Posterior cingulate gyrus (tissue), 11 donors: ENCODE data around the gene STOML1.
A peak's percentile ranks its signal among the peaks of the same experiment; 100 is the strongest.
"Not testable (repeated sequence)": the region's sequence is repeated elsewhere in the genome, so short reads cannot be mapped to it uniquely, and the experiment has no call there.

ENCODE experiments used
- DNase-seq, 10 donors: peaks; one replicate each; pipeline versions ENCODE4 v3.0.0 to v3.0.0-alpha.2; 2020 to 2021; ENCODE audit warnings: mixed read lengths in 3 of 10
- intact Hi-C: fragments of 100-400 bp; cut with DNase I; formaldehyde crosslinking; loops from one replicate; pipeline ENCODE4 v1.15.1; 2023

The STOML1 gene

GRCh38 chr15:73969151-73969759, 22.8 kb downstream of the STOML1 start:
- peak in 2 of 10 donors; percentile 16 to 32 for DNase-seq
- intact Hi-C loops = no loop called here

- no peak for DNase-seq
- intact Hi-C loops = no loop called here
Measured at GRCh38 chr15:73968461-73968860, 23.6 kb downstream of the STOML1 start.

- intact Hi-C loops = no loop called here
Measured at GRCh38 chr15:73965758-73966113, 26.4 kb downstream of the STOML1 start.

GRCh38 chr15:73965094-73965757, 26.9 kb downstream of the STOML1 start:
- peak in 2 of 10 donors; percentile 46 to 65 for DNase-seq

More at GRCh38 chr15:73965758-73966113, 26.4 kb downstream of the STOML1 start:
- DNase-seq = no peak

GRCh38 chr15:73964736-73965093, 27.4 kb downstream of the STOML1 start:
- intact Hi-C loops = loop anchor here (1.0 kb wide), 1 partner anchor 13 kb away; no protein-coding TSS in a partner anchor
- DNase-seq = peak in 9 of 10 donors; percentile 46 to 92 (median 71)

More at GRCh38 chr15:73965094-73965757, 26.9 kb downstream of the STOML1 start:
- intact Hi-C loops = no loop called here

GRCh38 chr15:73962433-73962832, 29.7 kb downstream of the STOML1 start:
- intact Hi-C loops = no loop called here
- DNase-seq = no peak

DNA sequence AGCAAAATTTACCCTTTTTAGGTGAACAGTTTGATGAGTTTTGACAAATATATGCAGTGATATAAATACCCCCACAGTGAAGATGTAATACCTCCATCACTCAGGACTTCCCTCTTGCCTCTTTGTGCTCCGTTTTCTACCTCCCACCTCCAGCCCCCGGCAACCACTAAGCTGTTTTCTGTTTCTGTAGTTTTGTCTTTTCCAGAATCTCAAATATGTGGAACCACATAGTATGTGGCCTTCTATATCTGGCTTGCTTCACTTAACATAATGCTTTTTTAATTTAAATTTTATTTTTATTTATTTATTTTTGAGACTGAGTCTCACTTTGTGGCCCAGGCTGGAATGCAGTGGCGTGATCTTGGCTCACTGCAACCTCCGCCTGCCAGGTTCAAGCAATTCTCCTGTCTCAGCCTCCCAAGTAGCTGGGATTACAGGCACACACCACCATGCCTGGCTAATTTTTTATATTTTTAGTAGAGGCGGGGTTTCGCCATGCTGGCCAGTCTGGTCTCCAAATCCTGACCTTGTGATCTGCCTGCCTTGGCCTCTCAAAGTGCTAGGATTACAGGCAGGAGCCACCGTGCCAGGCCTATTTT, 31.5 kb downstream of the STOML1 start:
- intact Hi-C loops = not testable (repeated sequence)
- peak in 2 of 10 donors; percentile 60 to 66 for DNase-seq

DNA sequence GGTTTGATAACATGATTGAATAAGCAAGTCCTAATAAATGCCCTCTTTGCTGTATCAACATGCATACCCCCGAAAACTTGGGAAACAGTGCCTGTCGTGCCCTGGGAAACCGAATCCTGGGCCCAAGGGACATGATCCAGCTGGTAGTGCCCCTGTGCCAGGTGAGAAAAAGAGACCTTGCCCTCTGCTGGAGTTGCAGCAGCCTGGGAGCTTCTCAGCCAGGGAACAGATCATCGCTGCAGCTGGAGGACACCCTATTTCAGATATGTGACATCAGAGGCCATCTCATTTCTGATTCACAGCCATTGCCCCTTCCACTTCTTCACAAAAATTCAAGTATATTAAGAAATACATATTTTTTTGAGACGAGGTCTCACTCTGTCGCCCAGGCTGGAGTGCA, 32.3 kb downstream of the STOML1 start:
- intact Hi-C loops = no loop called here
- no peak for DNase-seq

DNA sequence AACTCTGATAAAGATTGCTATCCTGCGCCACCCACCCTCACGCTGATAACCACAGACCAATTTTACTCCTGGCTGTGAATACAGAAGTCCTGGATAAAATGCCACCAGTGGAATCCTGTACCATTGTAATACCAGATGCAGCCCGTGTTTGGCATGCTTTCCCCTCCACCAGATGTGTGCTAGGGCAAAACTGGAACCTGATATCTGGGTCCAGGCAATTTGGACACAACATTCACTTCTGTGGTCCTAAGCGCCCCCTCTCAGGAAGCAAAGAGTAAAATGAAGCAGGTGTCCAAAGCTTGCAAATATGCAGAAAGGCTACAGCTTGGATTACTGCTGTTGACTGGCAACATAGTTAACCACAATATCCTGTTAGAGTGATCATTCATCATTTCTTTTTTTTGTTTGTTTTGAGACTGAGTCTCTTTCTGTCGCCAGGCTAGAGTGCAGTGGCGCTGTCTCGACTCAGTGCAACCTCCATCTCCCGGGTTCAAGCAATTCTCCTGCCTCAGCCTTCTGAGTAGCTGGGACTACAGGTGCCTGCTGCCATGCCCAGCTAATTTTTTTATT, 33.0 kb downstream of the STOML1 start:
- intact Hi-C loops = no loop called here
- DNase-seq = peak in 2 of 10 donors; percentile 5 to 9

DNA sequence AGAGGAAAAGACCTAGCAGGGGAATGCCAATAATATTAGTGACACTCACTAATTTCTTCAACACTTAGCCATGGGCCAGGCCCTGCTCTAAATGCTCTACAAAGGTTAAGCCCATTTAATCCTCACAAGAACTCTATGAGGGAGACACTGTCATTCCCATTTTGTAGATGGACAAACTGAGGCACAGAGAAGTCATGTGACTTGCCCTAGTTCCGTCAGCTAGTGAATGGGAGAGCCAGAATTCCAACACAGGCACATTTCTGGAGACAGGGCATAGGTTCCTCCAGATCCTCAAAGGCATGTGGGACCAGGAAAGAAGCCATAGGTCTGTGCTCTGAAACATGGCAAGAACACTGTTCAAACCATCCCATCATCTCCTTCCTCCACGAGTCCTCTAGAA, 34.3 kb downstream of the STOML1 start:
- peak in 1 of 10 donors; percentile 1 for DNase-seq
- intact Hi-C loops = no loop called here

- peak in 2 of 10 donors; percentile 25 to 67 for DNase-seq
- intact Hi-C loops = no loop called here
Measured at GRCh38 chr15:73957276-73957675, 34.8 kb downstream of the STOML1 start.

DNA sequence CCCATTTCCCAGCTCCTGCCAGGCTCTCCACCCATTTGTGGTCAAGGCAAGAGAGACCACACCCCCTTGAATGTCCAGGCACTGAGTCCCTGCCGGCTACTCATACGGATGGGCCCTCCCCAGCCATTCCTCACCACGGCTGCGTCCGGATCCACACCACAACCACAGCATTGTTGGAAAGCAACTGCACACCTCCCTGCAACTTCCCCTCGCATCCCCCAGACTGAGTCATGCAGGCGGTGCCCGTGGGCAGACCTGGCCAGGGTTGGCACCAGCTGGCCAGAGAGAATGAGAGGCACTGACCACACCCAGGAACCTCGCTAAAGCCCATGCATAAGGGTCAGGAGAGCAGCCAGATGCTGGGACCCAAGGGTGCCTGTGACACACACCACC, 35.4 kb downstream of the STOML1 start:
- peak in 2 of 10 donors; percentile 43 to 63 for DNase-seq
- intact Hi-C loops = no loop called here

DNA sequence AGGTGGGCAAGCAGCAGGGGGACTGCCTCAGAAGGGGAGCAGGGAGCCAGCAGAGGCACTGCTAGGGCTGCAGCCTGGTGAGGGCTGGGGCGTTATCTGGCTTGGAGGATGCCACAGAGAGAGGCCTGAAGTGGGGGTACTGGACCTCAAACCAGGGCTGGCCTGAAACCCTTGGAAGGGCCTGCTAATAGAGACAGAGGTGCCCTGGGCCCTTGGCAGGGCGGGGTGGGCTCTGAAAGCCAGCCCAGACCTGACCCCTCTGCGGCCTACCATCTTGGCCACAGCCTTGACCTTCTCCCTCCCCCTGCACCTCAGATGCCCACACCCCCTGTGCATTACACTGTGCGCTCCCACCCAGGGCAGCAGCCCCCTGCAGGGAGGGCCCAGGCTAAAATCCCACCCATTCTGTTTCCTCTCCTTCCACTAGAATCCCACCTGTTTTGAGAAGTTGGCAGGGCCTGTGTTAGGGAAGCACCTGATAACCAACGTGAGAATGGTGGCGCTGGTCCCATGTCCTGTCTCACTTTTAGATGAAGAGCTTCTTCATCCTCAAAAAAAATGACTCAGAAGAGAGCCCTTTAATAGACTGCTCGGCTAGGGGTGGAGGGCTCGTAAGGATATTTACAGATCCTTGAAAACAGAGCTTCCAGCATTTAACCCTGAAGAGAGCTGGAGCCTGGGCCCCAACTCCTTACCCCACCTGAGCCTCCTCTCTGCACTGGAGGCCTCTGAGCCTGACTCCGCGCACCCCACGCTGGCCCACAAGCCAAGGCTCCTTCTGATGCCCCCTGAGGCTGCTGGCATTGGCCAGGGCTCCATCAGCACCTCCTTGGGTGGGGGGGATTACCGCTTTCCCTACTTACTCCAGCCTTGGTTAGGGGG, 36.0 kb downstream of the STOML1 start:
- DNase-seq = peak in 2 of 10 donors; percentile 29 to 32
- intact Hi-C loops = no loop called here

DNA sequence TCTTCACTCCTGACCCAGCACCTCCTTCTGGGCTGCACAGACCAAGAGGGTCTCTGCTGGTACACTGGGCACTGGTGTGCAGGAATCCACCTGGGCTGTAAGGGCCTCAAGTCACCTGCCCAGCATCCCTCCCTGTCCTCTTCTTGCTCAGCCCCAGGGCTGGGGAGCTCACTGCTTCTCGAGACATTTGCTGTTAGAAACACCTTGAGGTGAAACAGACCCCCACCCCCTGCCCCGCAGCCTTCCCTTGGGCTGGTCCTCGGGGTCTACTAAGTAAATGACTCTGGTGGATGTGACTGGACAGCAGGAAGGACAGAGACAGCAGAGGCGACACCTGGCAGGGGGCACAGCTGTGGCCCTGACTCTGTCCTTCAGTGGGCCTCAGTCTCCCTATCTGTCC, 36.8 kb downstream of the STOML1 start:
- peak in 2 of 10 donors; percentile 16 to 20 for DNase-seq
- intact Hi-C loops = no loop called here

GRCh38 chr15:73954188-73955145, 37.6 kb downstream of the STOML1 start:
- intact Hi-C loops = no loop called here
- DNase-seq = peak in 2 of 10 donors; percentile 37 to 63

GRCh38 chr15:73952913-73953750, 39.0 kb downstream of the STOML1 start:
- intact Hi-C loops = no loop called here
- peak in 2 of 10 donors; percentile 55 to 64 for DNase-seq

GRCh38 chr15:73952171-73952912, 39.8 kb downstream of the STOML1 start:
- peak in 3 of 10 donors; percentile 49 to 72 (median 56) for DNase-seq
- intact Hi-C loops = no loop called here
